ENCODE results near the gene TMEM214.

TMEM214 gene

GRCh38 chr2:27085673-27086089, 52.9 kb downstream of the TMEM214 start:
- 2 to 6% methylated on average over 32 to 38 of the region's 38 CpGs for WGBS, 2 experiments (ENCODE audit: insufficient coverage in 2 of 2)
- peaks cover 11% of the 10 kb centered on the region for H3K4me1 ChIP-seq (ENCODE audit: control insufficient read depth, insufficient read depth, low read length, poor library complexity, severe bottlenecking)
- H3K9me3 ChIP-seq (ENCODE audit: control insufficient read depth, low read length) = no peaks in the 10 kb centered on the region
- H3K27ac ChIP-seq (ENCODE audit: low read depth, low read length, severe bottlenecking) = peak overlapping the region; percentile 81
- H3K36me3 ChIP-seq (ENCODE audit: control insufficient read depth, insufficient read depth, low read length) = no peaks in the 10 kb centered on the region
- peak overlapping the region; percentile 66 for H3K4me3 ChIP-seq (ENCODE audit: extremely low read depth, insufficient read depth, low read length, poor library complexity, severe bottlenecking)

- peak overlapping the region; percentile 66 for H3K4me3 ChIP-seq (ENCODE audit: extremely low read depth, insufficient read depth, low read length, poor library complexity, severe bottlenecking)
- H3K36me3 ChIP-seq (ENCODE audit: control insufficient read depth, insufficient read depth, low read length) = no peaks in the 10 kb centered on the region
- no peaks in the 10 kb centered on the region for H3K9me3 ChIP-seq (ENCODE audit: control insufficient read depth, low read length)
- peaks cover 11% of the 10 kb centered on the region for H3K4me1 ChIP-seq (ENCODE audit: control insufficient read depth, insufficient read depth, low read length, poor library complexity, severe bottlenecking)
- peak overlapping the region; percentile 81 for H3K27ac ChIP-seq (ENCODE audit: low read depth, low read length, severe bottlenecking)
- WGBS, 2 experiments (ENCODE audit: insufficient coverage in 2 of 2) = 0% methylated on average over 45 to 66 of the region's 81 CpGs
Observed at GRCh38 chr2:27086090-27086723, 53.4 kb downstream of the TMEM214 start.

- H3K27ac ChIP-seq (ENCODE audit: low read depth, low read length, severe bottlenecking) = peak within 1 kb of the TSS; percentile 81
- H3K4me1 ChIP-seq (ENCODE audit: control insufficient read depth, insufficient read depth, low read length, poor library complexity, severe bottlenecking) = peaks cover 11% of the 10 kb centered on the region
- no peaks in the 10 kb centered on the region for H3K9me3 ChIP-seq (ENCODE audit: control insufficient read depth, low read length)
- no peaks in the 10 kb centered on the region for H3K36me3 ChIP-seq (ENCODE audit: control insufficient read depth, insufficient read depth, low read length)
- 10 to 12% methylated on average over 45 to 54 of the region's 54 CpGs for WGBS, 2 experiments (ENCODE audit: insufficient coverage in 2 of 2)
- peak within 1 kb of the TSS; percentile 66 for H3K4me3 ChIP-seq (ENCODE audit: extremely low read depth, insufficient read depth, low read length, poor library complexity, severe bottlenecking)
Observed at GRCh38 chr2:27086724-27087593, 54.2 kb downstream of the TMEM214 start, which contains the start of gene KHK. Gene KHK (plus strand): TSS chr2:27086772. CDS start chr2:27087260, 488 bp downstream.

GRCh38 chr2:27087823-27088410, 55.2 kb downstream of the TMEM214 start:
- no peak overlapping the region for H3K4me3 ChIP-seq (ENCODE audit: extremely low read depth, insufficient read depth, low read length, poor library complexity, severe bottlenecking)
- WGBS, 2 experiments (ENCODE audit: insufficient coverage in 2 of 2) = 90 to 100% methylated on average over 3 of the region's 5 CpGs
- peaks cover 17% of the 10 kb centered on the region for H3K4me1 ChIP-seq (ENCODE audit: control insufficient read depth, insufficient read depth, low read length, poor library complexity, severe bottlenecking)
- no peaks in the 10 kb centered on the region for H3K36me3 ChIP-seq (ENCODE audit: control insufficient read depth, insufficient read depth, low read length)
- no peaks in the 10 kb centered on the region for H3K9me3 ChIP-seq (ENCODE audit: control insufficient read depth, low read length)
- H3K27ac ChIP-seq (ENCODE audit: low read depth, low read length, severe bottlenecking) = no peak overlapping the region

GRCh38 chr2:27088634-27089033, 55.9 kb downstream of the TMEM214 start:
- Histone ChIP-seq H3K27ac (ENCODE audit: low read depth, low read length, severe bottlenecking) (no peak overlapping the region), H3K36me3 (ENCODE audit: control insufficient read depth, insufficient read depth, low read length) (no peaks in the 10 kb centered on the region), H3K9me3 (ENCODE audit: control insufficient read depth, low read length) (no peaks in the 10 kb centered on the region), H3K4me3 (ENCODE audit: extremely low read depth, insufficient read depth, low read length, poor library complexity, severe bottlenecking) (no peak overlapping the region), H3K4me1 (ENCODE audit: control insufficient read depth, insufficient read depth, low read length, poor library complexity, severe bottlenecking) (peaks cover 21% of the 10 kb centered on the region)
- WGBS, 2 experiments (ENCODE audit: insufficient coverage in 2 of 2) = 91% methylated on average over 5 of the region's 6 CpGs

GRCh38 chr2:27089111-27089954, 56.6 kb downstream of the TMEM214 start:
- Histone ChIP-seq H3K27ac (ENCODE audit: low read depth, low read length, severe bottlenecking) (no peak overlapping the region), H3K4me1 (ENCODE audit: control insufficient read depth, insufficient read depth, low read length, poor library complexity, severe bottlenecking) (peaks cover 15% of the 10 kb centered on the region), H3K9me3 (ENCODE audit: control insufficient read depth, low read length) (no peaks in the 10 kb centered on the region), H3K36me3 (ENCODE audit: control insufficient read depth, insufficient read depth, low read length) (no peaks in the 10 kb centered on the region), H3K4me3 (ENCODE audit: extremely low read depth, insufficient read depth, low read length, poor library complexity, severe bottlenecking) (no peak overlapping the region)
- WGBS, 2 experiments (ENCODE audit: insufficient coverage in 2 of 2) = 92% methylated on average over 13 of the region's 14 CpGs

Data from mesodermal cell (in vitro differentiated cells).